A673 (cell line): ENCODE data around the gene BCAR1. TPM values are rescaled to one million over a fixed set of nuclear protein-coding genes. Genes with fewer than 3 reads are reported as not detected.
"Not testable (repeated sequence)": the region's sequence is repeated elsewhere in the genome, so short reads cannot be mapped to it uniquely, and the experiment has no call there.

Experiments used
- BruUV-seq: library from RNA; stranded (reverse); fragments of 400-500 nt; replicated peaks from 2 replicates; lab custom pipeline; 2021; lab: Mats Ljungman, UMichigan
- CTCF ChIA-PET: fragments of 300-600 bp; sonication (Branson Sonifier 250); formaldehyde crosslinking; loops from one replicate; lab custom pipeline; 2022; ENCODE audit warnings: antibody characterized with exemption; lab: Charles Lee
- POLR2A ChIA-PET: fragments of 300-600 bp; sonication (Branson Sonifier 250); formaldehyde crosslinking; loops from one replicate; lab custom pipeline; 2022; ENCODE audit warnings: antibody characterized with exemption; ENCODE audit not compliant: low non-redundant PET; lab: Charles Lee
- DNase-seq: peaks from one replicate; pipeline ENCODE4 v3.0.0-alpha.2; 2015; ENCODE audit warnings: low spot score
- H3K27ac ChIP-seq: fragments of 200-600 bp; sonication (generic); 2 replicates; pipeline ENCODE4 v1.5.1; 2016; ENCODE audit warnings: mixed run types, low read depth, mild to moderate bottlenecking, mixed read lengths, antibody characterized with exemption, low read length; ENCODE audit not compliant: poor library complexity, severe bottlenecking
- H3K27me3 ChIP-seq: fragments of 200-600 bp; sonication (generic); replicated peaks from 2 replicates; pipeline ENCODE4 v1.6.1; 2017; ENCODE audit warnings: mixed run types, low read depth, mild to moderate bottlenecking, mixed read lengths, antibody characterized with exemption, low read length; ENCODE audit not compliant: insufficient read depth, poor library complexity
- H3K36me3 ChIP-seq: fragments of 200-600 bp; sonication (generic); 2 replicates; pipeline ENCODE4 v1.6.1; 2016; ENCODE audit warnings: mixed run types, mild to moderate bottlenecking, mixed read lengths, antibody characterized with exemption, low read length; ENCODE audit not compliant: insufficient read depth, poor library complexity, severe bottlenecking
- H3K4me1 ChIP-seq: fragments of 200-600 bp; sonication (generic); 2 replicates; pipeline ENCODE4 v1.6.1; 2017; ENCODE audit warnings: mixed run types, mild to moderate bottlenecking, mixed read lengths, antibody characterized with exemption, low read length; ENCODE audit not compliant: insufficient read depth, poor library complexity, severe bottlenecking
- H3K4me3 ChIP-seq: fragments of 200-600 bp; sonication (generic); 2 replicates; pipeline ENCODE4 v1.5.1; 2016; ENCODE audit warnings: low read depth, mixed run types, mild to moderate bottlenecking, mixed read lengths, low read length; ENCODE audit not compliant: poor library complexity, severe bottlenecking
- H3K9me3 ChIP-seq: fragments of 200-600 bp; sonication (generic); 2 replicates; pipeline ENCODE4 v1.6.1; 2016; ENCODE audit warnings: mixed run types, low read depth, mild to moderate bottlenecking, mixed read lengths, antibody characterized with exemption, low read length; ENCODE audit not compliant: poor library complexity, severe bottlenecking
- EZH2 ChIP-seq: fragments of 200-600 bp; sonication (generic); IDR thresholded peaks from 2 replicates; pipeline ENCODE4 v1.6.1; 2017; ENCODE audit warnings: borderline replicate concordance, low read depth, mild to moderate bottlenecking, mixed read lengths, antibody characterized with exemption, low read length; ENCODE audit not compliant: poor library complexity, severe bottlenecking
- intact Hi-C: fragments of 100-400 bp; cut with micrococcal nuclease; formaldehyde crosslinking; loops from one replicate; pipeline ENCODE4 v1.10.0; 2022; ENCODE audit not compliant: unreplicated experiment
- total RNA-seq: library from RNA; stranded (reverse); gene quantifications from 2 replicates; pipeline ENCODE4 v1.2.3, GENCODE V29; 2021
- TF ChIP-seq, protein P1 (sequence below): fragments of 300-800, 200-600 bp; sonication (generic); conservative IDR thresholded peaks from 2 replicates; pipeline ENCODE4 v1.5.1; 2017; ENCODE audit warnings: low read depth, mild to moderate bottlenecking, antibody characterized with exemption, low read length, moderate library complexity, mixed read lengths

Gene BCAR1
- total RNA-seq, 1 experiment from 2014 or later = 42.2 TPM

DNA sequence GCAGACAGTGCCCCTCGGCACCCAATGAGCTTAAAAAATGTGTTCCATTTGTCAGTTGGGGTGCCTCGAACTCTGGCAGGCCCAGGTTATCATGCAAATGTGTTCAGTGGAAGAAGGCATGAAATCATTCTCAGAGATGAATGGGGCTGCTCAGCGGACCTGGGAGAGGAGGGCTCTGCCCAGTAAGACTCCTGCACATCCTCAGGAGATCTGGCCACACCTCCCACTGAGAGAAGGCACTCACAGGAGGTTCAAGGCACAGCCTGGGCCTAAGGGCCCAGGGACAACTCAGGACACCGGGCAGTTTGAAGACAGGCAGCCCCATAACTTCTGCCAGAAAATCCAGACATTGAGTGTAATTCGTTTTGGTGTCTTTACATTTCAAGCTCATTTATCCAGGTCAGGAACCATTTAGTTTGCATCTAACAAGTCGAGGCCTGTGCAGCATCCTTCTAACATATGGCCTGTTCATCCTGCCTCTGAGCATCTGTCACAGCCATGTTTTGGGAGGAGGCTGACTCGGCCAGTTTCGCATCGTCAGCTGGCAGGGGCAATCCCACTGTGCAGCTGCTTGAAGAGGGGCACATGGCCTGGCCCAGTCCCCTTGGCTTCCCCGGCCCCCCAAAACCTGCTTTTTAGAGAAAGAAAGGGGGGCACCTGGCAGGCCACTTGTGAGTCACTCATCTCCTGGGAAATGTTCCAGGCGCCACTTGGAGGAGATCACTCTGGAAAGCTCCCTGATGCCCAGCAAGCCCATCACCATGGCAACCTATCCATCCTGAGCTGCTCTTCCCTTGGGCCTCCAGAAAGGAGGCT is 31.2 kb upstream of the BCAR1 start:
- TF ChIP-seq, protein P1, sequence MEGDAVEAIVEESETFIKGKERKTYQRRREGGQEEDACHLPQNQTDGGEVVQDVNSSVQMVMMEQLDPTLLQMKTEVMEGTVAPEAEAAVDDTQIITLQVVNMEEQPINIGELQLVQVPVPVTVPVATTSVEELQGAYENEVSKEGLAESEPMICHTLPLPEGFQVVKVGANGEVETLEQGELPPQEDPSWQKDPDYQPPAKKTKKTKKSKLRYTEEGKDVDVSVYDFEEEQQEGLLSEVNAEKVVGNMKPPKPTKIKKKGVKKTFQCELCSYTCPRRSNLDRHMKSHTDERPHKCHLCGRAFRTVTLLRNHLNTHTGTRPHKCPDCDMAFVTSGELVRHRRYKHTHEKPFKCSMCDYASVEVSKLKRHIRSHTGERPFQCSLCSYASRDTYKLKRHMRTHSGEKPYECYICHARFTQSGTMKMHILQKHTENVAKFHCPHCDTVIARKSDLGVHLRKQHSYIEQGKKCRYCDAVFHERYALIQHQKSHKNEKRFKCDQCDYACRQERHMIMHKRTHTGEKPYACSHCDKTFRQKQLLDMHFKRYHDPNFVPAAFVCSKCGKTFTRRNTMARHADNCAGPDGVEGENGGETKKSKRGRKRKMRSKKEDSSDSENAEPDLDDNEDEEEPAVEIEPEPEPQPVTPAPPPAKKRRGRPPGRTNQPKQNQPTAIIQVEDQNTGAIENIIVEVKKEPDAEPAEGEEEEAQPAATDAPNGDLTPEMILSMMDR = no peak
- TF ChIP-seq EZH2 = no peak
- Histone ChIP-seq H3K27me3 (no peaks in the 10 kb centered on the region), H3K4me3 (no peak overlapping the region), H3K27ac (no peak overlapping the region), H3K4me1 (no peaks in the 10 kb centered on the region), H3K36me3 (no peaks in the 10 kb centered on the region), H3K9me3 (no peaks in the 10 kb centered on the region)
- intact Hi-C loops = no loop called here
- DNase-seq = no peak
- ChIA-PET POLR2A (no interaction called here), CTCF (no interaction called here)
- BruUV-seq = no TSS peak

DNA sequence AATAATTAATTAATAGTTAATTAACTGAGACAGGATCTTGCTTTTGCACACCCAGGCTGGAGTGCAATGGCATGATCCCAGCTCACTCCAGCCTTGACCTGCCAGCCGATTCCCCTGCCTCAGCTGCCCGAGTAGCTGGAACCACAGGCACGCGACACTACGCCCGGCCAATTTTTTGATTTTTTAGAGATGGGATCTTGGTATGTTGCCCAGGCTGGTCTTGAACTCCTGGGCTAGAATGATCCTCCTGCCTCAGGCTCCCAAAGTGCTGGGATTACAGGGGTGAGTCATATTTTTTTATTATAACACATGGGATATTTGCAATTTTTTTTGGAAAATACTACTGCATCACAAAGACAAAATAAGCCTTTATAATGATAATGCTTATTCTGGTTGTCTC is 30.4 kb upstream of the BCAR1 start:
- no peak for DNase-seq
- POLR2A ChIA-PET = no interaction called here

DNA sequence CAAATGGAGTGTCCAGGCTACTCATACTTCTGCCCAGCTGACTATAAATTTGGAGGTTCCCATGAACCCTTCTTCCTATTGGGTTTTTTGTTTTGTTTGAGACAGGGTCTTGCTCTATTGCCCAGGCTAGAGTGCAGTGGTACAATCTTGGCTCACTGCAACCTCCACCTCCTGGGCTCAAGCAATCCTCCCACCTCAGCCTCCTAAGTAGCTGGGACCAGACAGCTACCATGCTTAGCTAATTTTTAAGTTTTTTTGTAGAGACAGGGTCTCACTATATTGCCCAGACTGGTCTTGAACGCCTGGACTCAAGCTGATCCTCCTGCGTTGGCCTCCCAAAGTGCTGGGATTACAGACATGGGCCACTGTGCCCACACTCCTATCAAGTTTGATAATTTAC is 29.6 kb upstream of the BCAR1 start:
- H3K36me3 ChIP-seq, CTCF ChIA-PET, H3K4me3 ChIP-seq, POLR2A ChIA-PET, intact Hi-C loops, DNase-seq, H3K4me1 ChIP-seq, H3K9me3 ChIP-seq, H3K27me3 ChIP-seq, BruUV-seq, H3K27ac ChIP-seq: not testable (repeated sequence)

More for the DNA sequence above, 30.4 kb upstream of the BCAR1 start:
- H3K27ac ChIP-seq = no peak overlapping the region
- H3K9me3 ChIP-seq = no peaks in the 10 kb centered on the region
- no TSS peak for BruUV-seq
- intact Hi-C loops = no loop called here
- H3K4me3 ChIP-seq = no peak overlapping the region
- no peaks in the 10 kb centered on the region for H3K27me3 ChIP-seq
- CTCF ChIA-PET = no interaction called here
- H3K4me1 ChIP-seq = no peaks in the 10 kb centered on the region
- H3K36me3 ChIP-seq = no peaks in the 10 kb centered on the region
- TF ChIP-seq EZH2 = no peak
- TF ChIP-seq, protein P1 = no peak
